ENCODE data around the gene MED4.

MED4 gene

GRCh38 chr13:48118030-48118429, 23.1 kb upstream of the MED4 start:
- DNase-seq: no peak
- Mint-ChIP-seq H3K4me3 (no peak overlapping the region), H3K36me3 (ENCODE audit: low read depth) (no peaks in the 10 kb centered on the region), H3K9me3 (no peaks in the 10 kb centered on the region), H3K27me3 (ENCODE audit: low read depth, poor library complexity) (peaks cover 13% of the 10 kb centered on the region), H3K27ac (no peak overlapping the region), H3K4me1 (peaks cover 21% of the 10 kb centered on the region)
- TF ChIP-seq CTCF (IDR thresholded peaks at IDR 0.05): no peak

- no peak overlapping the region for H3K4me3 Mint-ChIP-seq
- H3K4me1 Mint-ChIP-seq: peaks cover 17% of the 10 kb centered on the region
Measured at GRCh38 chr13:48116808-48117207, 21.9 kb upstream of the MED4 start.

GRCh38 chr13:48113756-48114130, 18.8 kb upstream of the MED4 start:
- no peak for DNase-seq
- Mint-ChIP-seq H3K9me3 (no peaks in the 10 kb centered on the region), H3K4me1 (no peaks in the 10 kb centered on the region), H3K36me3 (ENCODE audit: low read depth) (no peaks in the 10 kb centered on the region), H3K27me3 (ENCODE audit: low read depth, poor library complexity) (peaks cover 16% of the 10 kb centered on the region), H3K4me3 (no peak overlapping the region), H3K27ac (no peak overlapping the region)
- TF ChIP-seq CTCF (IDR thresholded peaks at IDR 0.05): no peak

More at GRCh38 chr13:48116808-48117207, 21.9 kb upstream of the MED4 start:
- TF ChIP-seq CTCF (IDR thresholded peaks at IDR 0.05): no peak
- no peaks in the 10 kb centered on the region for H3K36me3 Mint-ChIP-seq (ENCODE audit: low read depth)
- DNase-seq: no peak
- peaks cover 16% of the 10 kb centered on the region for H3K27me3 Mint-ChIP-seq (ENCODE audit: low read depth, poor library complexity)
- no peaks in the 10 kb centered on the region for H3K9me3 Mint-ChIP-seq
- no peak overlapping the region for H3K27ac Mint-ChIP-seq

GRCh38 chr13:48112896-48113755, 18.2 kb upstream of the MED4 start:
- H3K27ac Mint-ChIP-seq: no peak overlapping the region
- DNase-seq: no peak
- H3K27me3 Mint-ChIP-seq (ENCODE audit: low read depth, poor library complexity): peaks cover 16% of the 10 kb centered on the region
- no peak for TF ChIP-seq CTCF (IDR thresholded peaks at IDR 0.05)
- H3K9me3 Mint-ChIP-seq: no peaks in the 10 kb centered on the region
- no peak overlapping the region for H3K4me3 Mint-ChIP-seq
- H3K36me3 Mint-ChIP-seq (ENCODE audit: low read depth): no peaks in the 10 kb centered on the region
- no peaks in the 10 kb centered on the region for H3K4me1 Mint-ChIP-seq

GRCh38 chr13:48110931-48111721, 16.2 kb upstream of the MED4 start:
- Mint-ChIP-seq H3K9me3 (peaks cover 2% of the 10 kb centered on the region), H3K4me1 (no peaks in the 10 kb centered on the region), H3K4me3 (no peak overlapping the region), H3K27ac (no peak overlapping the region), H3K36me3 (ENCODE audit: low read depth) (no peaks in the 10 kb centered on the region), H3K27me3 (ENCODE audit: low read depth, poor library complexity) (peaks cover 14% of the 10 kb centered on the region)
- no peak for DNase-seq
- no peak for TF ChIP-seq CTCF (IDR thresholded peaks at IDR 0.05)

Data from nephron progenitor cell (in vitro differentiated cells).